Measurements from ENCODE around the gene AMPD2.

The AMPD2 gene

DNA sequence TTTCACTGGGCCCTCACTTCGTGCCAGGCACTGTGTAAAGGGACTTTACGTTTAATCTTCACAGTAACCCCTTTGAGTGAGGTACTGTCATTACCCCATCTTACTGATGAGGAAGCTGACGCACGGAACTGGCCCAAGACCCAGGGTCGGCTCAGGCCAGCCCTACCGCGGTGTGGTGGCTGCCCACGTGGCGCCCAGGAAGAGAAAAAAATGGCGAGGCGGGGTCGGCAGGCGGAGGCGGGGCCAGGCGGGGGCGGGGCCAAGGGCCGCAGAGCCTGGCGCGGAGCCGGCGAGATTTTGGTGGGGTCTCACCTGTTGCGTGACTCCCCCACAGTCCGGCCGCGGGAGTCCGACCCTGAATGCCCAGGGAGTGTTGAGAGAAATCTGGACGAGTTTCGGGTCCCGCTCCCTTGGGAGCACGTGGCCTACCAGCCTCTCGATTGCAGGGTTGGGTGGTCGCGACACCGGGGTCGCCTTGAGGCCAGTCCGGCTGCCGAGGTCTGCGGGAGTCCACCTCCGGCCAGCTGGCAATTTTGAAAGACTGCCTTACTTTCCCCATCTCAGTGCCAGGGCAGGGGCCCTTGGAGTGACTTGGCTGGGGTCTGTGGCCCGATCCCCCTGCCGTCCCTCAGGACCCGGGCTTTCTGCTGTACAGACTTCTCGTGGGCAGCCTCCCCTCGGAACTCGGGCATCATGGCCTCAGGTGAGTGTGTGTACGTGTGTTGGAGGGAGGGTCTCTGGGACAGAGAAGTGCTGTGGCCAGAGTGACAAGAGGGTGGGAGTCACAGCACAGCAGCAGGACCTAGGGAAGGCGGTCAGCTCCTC is at the start of gene AMPD2, which contains the start of gene GNAT2:
TSS of gene AMPD2 (plus strand) at position 262 of the 825 bp plus-strand sequence. CDS start 1,339 bp downstream, outside the sequence.
TSS of gene GNAT2 (minus strand) at position 41 of the 825 bp plus-strand sequence. CDS start 6,746 bp downstream, outside the sequence.
- DNase-seq (ENCODE audit: low read depth), result peak; percentile 53

DNA sequence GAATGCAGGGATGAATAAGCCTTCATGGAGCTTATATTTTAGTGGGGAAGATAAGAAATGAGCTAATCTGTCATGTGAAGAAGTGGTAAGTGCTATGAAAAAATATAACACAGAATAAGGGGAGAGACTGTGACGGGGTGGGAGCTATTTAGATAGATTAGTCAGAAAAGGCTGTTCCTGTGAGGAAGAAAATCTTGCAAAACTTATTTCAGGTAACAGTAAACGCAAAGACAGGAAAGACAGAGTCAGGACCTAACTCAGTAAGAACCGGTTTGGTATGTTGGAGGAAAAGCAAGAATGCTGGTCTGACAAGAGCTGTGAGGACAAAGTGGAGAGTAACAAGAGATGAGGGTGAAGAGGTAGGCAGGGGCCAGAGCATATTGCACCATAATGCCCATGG is 49.2 kb upstream of the AMPD2 start:
- no peak for DNase-seq (ENCODE audit: low read depth)

DNA sequence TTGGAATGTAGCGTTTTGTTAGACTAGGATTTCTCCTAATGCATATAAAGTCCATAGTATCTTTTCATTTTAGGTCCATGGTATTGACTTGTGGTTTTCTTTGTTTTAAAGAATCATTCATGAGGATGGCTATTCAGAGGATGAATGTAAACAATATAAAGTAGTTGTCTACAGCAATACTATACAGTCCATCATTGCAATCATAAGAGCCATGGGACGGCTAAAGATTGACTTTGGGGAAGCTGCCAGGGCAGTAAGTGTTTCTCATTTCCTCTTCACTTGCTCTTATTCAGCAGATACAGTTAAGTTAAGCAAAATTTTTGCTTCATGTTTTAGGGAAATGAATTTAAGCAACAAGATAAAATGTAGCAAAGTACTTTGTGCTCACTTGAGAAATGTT is 45.9 kb upstream of the AMPD2 start:
- no peak for DNase-seq (ENCODE audit: low read depth)

DNA sequence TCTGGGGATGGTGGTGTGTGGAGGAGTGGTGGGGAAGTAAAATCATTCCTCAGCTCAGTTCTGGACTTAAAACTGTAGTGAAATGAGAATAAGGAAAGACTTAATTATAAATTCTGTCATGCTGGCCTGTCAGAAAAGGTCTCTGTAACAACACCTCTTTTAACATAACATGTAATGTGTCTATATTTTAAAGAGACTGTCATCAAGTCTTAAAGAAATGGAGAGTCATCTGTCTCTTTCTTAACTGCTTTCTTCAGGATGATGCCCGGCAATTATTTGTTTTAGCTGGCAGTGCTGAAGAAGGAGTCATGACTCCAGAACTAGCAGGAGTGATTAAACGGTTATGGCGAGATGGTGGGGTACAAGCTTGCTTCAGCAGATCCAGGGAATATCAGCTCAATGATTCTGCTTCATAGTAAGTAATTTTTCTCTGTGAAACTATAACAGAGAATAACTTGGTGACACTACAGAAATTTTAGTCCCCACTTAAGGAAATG is 40.6 kb upstream of the AMPD2 start:
- no peak for DNase-seq (ENCODE audit: low read depth)

DNA sequence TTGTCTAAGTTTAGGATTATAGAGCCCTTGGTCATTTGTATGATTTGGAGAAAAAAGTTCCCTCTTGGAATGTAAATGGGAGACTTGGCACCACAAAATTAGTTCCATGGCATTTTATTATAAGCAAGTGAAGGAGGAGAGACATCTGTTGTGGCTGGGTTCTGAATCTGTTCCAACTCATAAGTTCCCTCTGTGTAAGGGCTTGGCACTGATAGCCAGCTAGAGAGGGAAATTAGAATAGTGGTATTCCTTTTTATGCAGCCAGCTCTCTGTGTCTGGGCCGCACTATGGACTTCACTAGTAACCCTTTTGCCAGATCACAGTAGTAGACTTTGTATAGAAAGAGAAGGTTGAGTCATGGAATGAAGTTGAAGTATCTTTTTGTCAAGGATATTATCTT is 40.1 kb upstream of the AMPD2 start:
- DNase-seq (ENCODE audit: low read depth), result no peak

DNA sequence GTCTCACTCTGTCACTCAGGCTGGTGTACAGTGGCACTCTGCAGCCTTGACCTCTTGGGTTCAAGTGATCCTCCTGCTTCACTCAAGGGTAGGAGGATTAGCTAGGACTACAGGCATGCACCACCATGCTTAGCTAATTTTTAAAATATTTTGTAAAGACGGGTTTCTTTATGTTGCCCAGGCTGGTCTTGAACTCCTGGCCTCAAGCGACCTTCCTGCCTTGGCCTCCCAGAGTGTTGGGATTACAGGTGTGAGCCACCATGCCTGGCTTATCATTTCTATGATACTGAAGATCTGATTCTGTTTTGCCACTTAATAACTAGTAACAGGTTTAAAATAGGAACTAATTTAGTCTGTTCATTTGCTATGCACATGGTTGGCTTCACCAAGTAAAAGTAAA is 37.6 kb upstream of the AMPD2 start:
- no peak for DNase-seq (ENCODE audit: low read depth)

DNA sequence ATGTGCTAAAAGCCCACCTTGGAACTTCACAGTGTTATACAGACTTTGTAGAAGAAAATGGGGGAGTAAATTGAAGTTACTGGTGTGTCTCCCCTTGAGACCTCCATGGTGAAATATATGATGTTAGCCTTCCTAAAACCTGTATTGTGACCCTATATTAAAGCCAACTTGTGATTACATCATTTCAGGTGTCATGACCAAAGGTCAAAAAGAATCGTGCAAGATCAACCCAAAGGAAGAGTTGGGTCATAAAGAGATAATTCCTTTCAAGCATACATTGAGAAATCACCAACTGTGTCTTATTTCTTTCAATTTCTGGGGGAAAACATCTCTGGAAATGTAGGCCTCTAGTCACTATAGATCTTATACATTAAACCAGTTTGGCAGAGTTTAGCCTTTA is 34.9 kb upstream of the AMPD2 start:
- DNase-seq (ENCODE audit: low read depth), result no peak

DNA sequence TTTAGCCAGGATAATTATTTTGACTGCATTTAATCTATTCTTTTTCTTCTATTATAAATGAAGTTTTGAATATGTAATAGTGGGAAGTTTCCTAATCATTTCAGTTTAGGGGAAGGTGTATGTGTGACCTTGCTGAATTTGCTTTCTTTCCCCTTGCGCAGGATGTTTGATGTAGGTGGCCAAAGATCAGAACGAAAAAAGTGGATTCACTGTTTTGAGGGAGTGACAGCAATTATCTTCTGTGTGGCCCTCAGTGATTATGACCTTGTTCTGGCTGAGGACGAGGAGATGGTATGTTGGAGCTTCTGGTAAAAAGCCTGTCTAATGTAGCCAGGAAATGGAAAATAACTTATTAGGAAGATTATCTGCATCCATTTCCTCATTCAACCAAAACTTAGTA is 33.6 kb upstream of the AMPD2 start:
- no peak for DNase-seq (ENCODE audit: low read depth)

DNA sequence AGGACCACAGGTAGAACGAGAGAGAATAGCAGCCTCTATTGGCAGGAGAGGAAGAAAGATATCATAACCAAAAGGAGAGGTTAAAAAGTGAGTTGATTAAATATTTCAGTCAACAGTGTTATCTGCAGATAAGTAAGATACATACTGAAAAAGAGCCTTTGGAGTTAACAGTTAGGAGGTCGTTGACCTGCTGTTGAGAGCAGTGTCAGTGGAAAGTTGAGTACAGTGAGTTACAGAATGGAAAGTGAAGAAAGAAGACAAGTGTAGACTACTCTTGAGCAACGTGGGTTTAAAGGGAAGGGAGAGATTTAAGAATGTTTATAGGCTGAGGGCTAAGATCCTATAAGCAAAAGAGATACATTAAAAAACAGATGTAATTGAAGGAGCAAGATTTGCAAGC is 30.5 kb upstream of the AMPD2 start:
- no peak for DNase-seq (ENCODE audit: low read depth)

DNA sequence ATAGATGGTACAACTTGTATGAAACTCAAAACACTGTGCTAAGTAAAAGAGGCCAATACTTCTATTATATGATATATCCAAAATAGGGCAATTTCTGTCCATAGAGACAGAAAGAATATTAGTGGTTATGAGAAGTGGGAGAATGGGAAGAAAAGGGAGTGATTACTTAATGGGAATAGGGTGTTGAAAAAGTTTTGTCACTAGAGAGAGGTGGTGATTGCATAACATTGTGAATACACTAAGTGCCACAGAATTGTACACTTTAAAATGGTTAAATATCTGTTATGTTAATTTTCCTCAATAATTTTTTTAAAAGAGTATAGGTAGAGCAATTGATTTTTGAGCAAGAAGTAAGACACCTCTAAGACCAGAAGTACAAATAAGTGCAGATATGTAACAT is 30.0 kb upstream of the AMPD2 start:
- no peak for DNase-seq (ENCODE audit: low read depth)

DNA sequence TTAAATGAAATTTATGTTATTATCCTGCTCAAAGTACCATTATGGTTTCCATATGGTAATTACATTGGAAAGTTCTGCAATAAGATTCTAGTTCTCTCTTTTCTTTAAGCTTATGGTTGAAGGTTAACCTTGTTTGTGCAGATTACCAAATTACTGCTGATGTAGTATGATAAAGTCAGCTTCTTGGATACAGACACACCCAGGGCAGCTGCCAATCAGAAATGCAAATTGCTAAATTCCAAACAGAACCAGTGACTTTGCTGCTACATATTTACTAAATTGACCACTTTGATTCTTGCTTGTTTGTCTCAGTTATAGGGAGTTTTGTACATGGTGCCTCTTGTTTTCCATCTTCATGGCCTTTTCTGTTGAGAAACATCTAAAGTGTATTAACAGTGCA is 26.7 kb upstream of the AMPD2 start:
- no peak for DNase-seq (ENCODE audit: low read depth)

DNA sequence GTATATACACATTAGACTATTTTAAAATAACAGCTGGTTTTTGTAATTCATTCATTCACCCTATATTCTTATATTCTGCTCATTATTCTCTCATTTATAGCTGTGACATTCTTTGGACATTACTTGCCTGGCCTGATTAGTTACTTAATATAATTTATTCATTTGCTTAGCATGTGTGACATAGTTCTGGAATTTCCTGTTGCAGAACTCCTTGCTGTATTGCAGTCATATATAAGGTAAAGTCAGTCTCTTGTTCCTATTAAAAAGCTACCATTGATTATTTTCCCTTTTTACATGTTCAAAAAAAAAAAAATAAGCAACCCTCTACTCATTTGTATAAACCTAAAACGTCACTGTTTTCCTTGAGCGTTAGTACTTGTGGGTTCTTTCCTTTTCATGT is 24.1 kb upstream of the AMPD2 start:
- no peak for DNase-seq (ENCODE audit: low read depth)

DNA sequence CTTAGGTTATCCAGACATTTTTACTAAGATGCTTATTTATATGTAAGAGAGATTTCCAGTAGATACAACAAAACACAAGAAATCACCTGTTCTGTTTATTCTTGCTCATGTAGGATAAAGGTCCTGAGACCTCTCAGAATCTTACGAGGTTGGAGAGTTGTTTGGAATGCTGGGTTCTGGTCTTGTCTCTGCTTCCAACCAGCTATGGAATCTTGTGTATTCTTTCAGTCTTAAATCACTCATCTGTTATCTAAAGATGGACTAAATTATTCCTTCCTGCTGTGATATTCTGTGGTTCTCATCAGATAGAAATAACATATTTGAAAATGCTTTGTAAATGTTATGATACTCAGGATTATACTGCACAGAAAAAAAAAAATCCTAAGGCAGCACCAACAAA is 21.5 kb upstream of the AMPD2 start:
- no peak for DNase-seq (ENCODE audit: low read depth)

DNA sequence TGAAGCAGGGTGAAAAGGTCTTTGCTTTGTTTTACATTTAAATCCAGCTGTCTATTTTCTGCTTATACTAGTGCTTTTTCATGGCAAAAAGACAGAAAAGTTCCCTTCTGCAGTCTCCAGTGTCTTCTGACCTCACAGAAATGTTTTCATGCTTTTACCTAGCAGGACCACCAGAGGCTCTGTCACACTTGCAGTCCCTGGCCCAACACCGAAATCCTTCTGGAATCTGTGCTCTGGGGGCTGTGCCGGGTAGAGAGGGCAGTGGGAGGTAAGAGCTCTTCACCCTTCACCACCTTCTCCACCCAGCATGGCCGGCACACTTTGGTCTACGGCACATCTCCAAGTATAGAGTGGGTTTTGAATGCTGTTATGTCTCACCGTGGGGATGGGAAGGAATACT is 21.0 kb upstream of the AMPD2 start:
- DNase-seq (ENCODE audit: low read depth), result no peak

DNA sequence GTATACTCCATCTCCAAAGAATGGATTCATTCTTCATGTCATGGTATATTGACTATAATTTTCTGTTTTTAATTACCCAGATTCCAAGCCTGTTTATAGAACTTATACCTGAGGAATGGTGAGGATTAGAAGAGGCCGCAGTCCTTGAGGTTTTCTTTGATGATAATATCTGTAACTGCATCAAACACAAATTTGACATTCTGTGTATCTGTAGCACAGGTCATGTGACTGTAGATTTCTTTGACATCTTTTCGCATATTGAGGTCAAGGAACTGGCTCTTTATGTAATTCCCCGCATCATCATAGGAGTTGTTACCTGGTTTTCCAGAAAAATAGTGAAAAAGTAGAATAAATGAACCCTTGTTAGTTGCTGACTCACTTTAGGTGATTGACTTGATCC is 16.4 kb upstream of the AMPD2 start:
- no peak for DNase-seq (ENCODE audit: low read depth)

DNA sequence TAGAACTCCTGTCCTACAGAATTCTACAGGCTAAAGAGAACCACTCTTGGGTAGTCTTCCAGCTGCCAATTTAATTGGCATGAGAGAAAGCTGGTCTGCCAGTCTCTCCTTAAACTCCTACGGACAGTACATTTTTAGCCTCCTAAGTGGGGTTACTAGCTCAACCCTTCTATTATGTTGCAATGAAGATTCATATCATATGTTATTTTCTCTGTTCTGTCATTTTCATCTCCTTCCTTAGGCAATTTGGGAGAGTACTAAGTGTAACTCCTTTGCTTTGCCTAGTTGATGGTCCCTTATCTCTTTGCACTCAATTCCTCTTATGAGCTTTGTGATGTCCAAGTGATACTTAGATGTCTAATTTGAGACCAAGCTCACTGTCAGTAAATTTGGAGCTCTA is 14.3 kb upstream of the AMPD2 start:
- DNase-seq (ENCODE audit: low read depth), result no peak

DNA sequence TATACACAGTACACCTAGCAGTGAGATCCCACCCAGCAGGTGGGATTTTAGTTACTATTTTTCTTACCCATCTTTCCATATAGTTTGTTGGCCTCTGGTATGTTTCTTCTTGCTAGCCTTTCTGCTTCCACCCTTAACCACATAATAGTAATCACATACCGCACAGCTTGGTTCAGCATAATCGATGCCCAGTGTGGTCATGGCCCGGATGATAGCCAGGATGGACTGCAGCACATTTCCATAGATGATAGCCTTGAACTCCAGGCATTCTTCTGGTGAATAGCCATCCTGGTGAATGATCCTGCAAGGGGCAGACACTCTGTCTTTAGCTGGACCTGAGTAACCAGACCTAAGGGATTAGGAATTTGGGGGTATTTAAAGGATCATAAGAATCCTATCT is 9.8 kb upstream of the AMPD2 start:
- no peak for DNase-seq (ENCODE audit: low read depth)

DNA sequence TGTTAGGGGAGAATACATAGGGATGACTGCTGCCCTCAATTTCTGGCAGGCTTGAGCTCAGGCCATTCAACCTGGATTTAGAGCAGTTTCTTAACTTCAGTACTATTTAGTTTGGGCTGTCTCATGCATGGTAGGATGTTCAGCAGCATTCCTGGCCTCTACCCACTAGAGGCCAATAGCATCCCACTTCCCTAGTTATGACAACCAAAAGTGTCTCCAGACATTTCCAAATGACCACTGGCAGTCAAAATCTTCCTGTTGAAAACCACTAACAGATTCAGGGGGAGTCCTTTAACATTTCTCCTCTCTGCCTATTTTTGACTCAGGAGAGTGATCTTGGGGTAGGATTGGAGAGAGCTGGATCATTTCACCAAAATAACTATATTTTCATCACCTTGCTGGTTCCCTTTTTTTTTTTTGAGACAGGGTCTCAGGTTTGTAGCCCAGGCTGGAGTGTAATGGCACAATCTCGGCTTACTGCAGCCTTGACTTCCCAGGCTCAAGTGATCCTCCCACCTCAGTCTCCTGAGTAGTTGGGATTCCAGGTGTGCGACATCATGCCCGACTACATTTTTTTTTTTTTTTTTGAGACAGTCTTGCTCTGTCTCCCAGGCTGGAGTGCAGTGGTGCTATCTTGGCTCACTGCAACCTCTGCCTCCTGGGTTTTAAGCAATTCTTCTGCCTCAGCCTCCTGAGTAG is 8.9 kb upstream of the AMPD2 start:
- no peak for DNase-seq (ENCODE audit: low read depth)

DNA sequence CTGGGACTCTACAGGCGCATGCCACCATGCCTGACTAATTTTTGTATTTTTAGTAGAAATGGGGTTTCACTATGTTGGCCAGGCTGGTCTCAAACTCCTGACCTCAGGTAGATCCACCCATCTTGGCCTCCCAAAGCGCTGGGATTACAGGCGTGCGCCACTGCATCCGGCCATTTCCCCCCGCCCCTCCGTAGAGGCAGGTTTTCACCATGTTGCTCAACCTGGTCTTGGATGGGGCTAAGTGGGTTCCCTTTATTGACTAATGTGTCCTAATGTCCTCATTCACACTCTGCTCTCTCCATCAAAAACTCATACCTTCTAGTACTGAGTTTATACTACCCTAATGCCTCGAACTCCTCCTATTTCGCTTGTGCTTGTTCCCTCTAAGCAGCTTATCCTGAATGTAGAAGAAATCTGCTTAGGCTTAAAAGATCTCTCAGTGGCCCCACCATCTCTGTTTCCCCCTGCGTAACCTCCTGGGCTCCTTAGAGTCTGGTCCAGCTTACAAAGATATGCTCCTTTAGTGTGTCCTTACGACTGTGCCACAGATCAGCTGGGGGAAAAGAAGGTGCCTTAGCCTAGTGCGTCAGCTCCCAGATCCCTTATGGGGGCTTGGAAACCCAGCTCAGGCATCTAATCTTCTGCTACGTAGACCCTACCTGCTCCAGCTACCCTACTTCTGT is 8.2 kb upstream of the AMPD2 start:
- no peak for DNase-seq (ENCODE audit: low read depth)

DNA sequence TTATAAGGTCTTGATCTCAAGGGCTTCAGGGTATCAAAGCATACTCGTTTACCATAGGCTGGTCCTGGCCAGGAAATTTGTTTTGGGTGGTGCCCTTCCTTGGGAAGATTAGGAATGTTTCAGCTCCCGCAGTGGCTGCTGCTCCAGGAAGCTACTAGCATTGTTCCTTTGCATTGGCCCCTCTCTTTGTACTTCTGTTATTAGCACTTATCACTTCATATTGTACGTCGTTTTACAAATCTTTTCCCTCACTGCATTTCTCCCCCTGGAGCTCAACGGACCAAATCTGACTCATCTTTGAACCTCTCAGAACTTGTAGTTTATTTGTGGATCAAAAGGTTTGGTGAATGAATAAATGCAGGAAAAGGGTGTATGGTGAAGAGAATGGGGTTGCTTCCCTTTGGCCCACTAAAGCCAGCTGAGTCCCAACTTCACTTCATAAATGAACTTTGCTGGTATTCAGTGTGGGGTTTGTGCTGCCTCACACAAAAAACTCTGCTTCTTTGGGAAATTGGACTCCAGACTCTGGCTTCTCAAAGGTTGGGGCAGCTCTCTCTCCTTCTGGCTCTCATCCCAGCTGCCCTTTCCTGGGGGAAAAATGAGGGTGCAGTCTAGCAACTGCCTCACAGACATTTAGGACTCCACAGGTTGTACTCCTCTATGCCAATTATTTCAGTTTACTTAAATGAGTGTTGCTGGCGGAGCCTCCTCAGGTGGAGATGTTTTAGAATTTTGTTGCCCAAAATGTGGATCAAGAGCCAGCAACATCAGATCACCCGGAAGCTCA is 6.1 kb upstream of the AMPD2 start:
- DNase-seq (ENCODE audit: low read depth), result no peak

DNA sequence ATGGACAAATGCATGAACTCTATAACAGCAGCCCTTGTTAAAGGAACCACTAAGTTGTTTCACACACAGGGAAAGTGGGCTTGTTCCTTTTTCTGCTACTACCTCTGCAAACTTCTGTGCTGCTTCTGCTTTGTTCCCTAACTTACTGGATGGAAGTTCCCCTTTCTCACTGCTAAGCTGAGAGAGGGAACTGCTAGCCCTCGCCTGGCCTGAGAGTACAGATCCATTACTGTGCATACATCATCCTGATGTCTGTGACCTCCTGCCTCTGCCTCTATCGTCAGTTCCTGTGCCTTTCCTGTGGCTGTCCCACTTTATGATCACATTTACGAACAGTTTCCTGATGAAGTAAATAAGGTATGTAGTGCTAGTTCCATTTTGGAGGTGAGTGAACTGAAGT is 3.8 kb upstream of the AMPD2 start:
- DNase-seq (ENCODE audit: low read depth), result no peak

DNA sequence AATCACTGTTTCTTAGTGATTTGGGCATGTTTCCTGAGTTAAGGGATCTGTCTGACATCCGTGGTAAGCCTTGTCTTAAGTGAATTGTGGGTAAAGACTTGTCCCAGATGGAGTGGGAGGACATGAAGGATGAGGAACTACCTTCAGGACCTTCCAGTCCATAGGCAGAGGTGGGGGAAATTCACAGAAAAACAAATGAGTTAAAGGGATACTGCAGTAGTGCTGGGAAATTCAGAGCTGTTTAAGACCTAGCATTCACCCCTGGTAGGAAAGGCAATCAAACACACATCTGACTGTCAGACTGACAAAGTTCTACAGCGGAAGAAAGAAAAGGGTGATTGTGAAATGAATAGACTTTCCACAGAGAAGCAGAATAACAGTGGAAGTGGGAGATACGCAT is 3.2 kb upstream of the AMPD2 start:
- DNase-seq (ENCODE audit: low read depth), result no peak

Data from activated T-cell treated with anti-CD3 and anti-CD28 coated beads for 1 hour (primary cell).